ENCODE measurements around the gene MAPKAPK3.

The MAPKAPK3 gene

GRCh38 chr3:50607271-50608091, 9.5 kb upstream of the MAPKAPK3 start:
- DNase-seq (ENCODE audit: low read depth in 2 of 3, low spot score in 2 of 3), result no peak

GRCh38 chr3:50608278-50608677, 8.7 kb upstream of the MAPKAPK3 start:
- no peak for DNase-seq (ENCODE audit: low read depth in 2 of 3, low spot score in 2 of 3)

- DNase-seq (ENCODE audit: low read depth in 2 of 3, low spot score in 2 of 3), result no peak
These were observed 7.7 kb upstream of the MAPKAPK3 start for GRCh38 chr3:50609071-50609762.

- no peak for DNase-seq (ENCODE audit: low read depth in 2 of 3, low spot score in 2 of 3)
These were observed 7.2 kb upstream of the MAPKAPK3 start for GRCh38 chr3:50609763-50610085.

GRCh38 chr3:50610181-50610971, 6.6 kb upstream of the MAPKAPK3 start:
- DNase-seq (ENCODE audit: low read depth in 2 of 3, low spot score in 2 of 3), result no peak

- no peak for DNase-seq (ENCODE audit: low read depth in 2 of 3, low spot score in 2 of 3)
These were observed 5.9 kb upstream of the MAPKAPK3 start for GRCh38 chr3:50610992-50611463.

- peak; percentile 94 to 99 (median 95) for DNase-seq (ENCODE audit: low read depth in 2 of 3, low spot score in 2 of 3)
These were observed 5.3 kb upstream of the MAPKAPK3 start, which contains the start of gene CISH for GRCh38 chr3:50611464-50612233. Gene CISH (minus strand): TSS chr3:50611774. CDS start chr3:50611650, 124 bp downstream.

GRCh38 chr3:50612234-50612882, 4.6 kb upstream of the MAPKAPK3 start:
- no peak for DNase-seq (ENCODE audit: low read depth in 2 of 3, low spot score in 2 of 3)

- no peak for DNase-seq (ENCODE audit: low read depth in 2 of 3, low spot score in 2 of 3)
These were observed 3.7 kb upstream of the MAPKAPK3 start for GRCh38 chr3:50612970-50613846.

- DNase-seq (ENCODE audit: low read depth in 2 of 3, low spot score in 2 of 3), result no peak
These were observed 1.8 kb upstream of the MAPKAPK3 start for GRCh38 chr3:50615190-50615589.

- peak in 1 of 3 experiments; percentile 69 for DNase-seq (ENCODE audit: low read depth in 2 of 3, low spot score in 2 of 3)
These were observed 765 bp upstream of the MAPKAPK3 start for GRCh38 chr3:50616003-50616769.

- peak in 2 of 3 experiments; percentile 93 to 94 for DNase-seq (ENCODE audit: low read depth in 2 of 3, low spot score in 2 of 3)
These were observed 218 bp upstream of the MAPKAPK3 start for GRCh38 chr3:50616770-50617095.

GRCh38 chr3:50617911-50618481, 1.0 kb downstream of the MAPKAPK3 start:
- DNase-seq (ENCODE audit: low read depth in 2 of 3, low spot score in 2 of 3), result no peak

- DNase-seq (ENCODE audit: low read depth in 2 of 3, low spot score in 2 of 3), result no peak
These were observed 3.5 kb downstream of the MAPKAPK3 start for GRCh38 chr3:50620420-50620819.

- no peak for DNase-seq (ENCODE audit: low read depth in 2 of 3, low spot score in 2 of 3)
These were observed 3.9 kb downstream of the MAPKAPK3 start for GRCh38 chr3:50620820-50621219.

GRCh38 chr3:50622881-50623280, 5.9 kb downstream of the MAPKAPK3 start:
- DNase-seq (ENCODE audit: low read depth in 2 of 3, low spot score in 2 of 3), result no peak

- peak; percentile 35 to 47 (median 39) for DNase-seq (ENCODE audit: low read depth in 2 of 3, low spot score in 2 of 3)
These were observed 7.0 kb downstream of the MAPKAPK3 start for GRCh38 chr3:50623840-50624474.

GRCh38 chr3:50624634-50625033, 7.7 kb downstream of the MAPKAPK3 start:
- DNase-seq (ENCODE audit: low read depth in 2 of 3, low spot score in 2 of 3), result no peak
